HG03565 (cell line): ENCODE measurements around the gene SRGAP3.
A peak's percentile ranks its signal among the peaks of the same experiment; 100 is the strongest.

ENCODE experiments used
- ATAC-seq: cut with Tn5 transposase; IDR thresholded peaks from one replicate; pipeline ENCODE4 v1.9.1; 2021; ENCODE audit warnings: mild to moderate bottlenecking, moderate library complexity; ENCODE audit not compliant: unreplicated experiment

The SRGAP3 gene

GRCh38 chr3:9229325-9229724 lies 20.1 kb downstream of the SRGAP3 start:
- no peak for ATAC-seq

DNA sequence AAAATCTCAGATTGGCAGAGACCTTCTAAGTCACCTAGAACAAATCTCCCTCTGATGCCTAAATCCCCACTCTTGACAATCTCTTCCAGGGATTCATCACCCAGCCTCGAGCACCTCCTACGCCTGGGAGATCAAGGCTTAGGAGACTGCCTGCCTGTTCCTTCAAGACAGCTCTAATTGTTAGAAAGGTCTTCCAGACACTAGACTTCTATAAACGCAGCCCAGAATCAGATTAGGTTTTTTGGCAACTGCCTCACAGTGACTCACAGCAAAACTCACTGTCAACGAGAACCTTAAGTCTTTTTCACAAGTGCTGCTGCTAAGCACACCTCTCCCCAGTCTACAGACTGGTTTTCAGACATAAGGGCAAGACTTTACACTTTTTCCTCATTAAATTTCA lies 23.1 kb downstream of the SRGAP3 start:
- no peak for ATAC-seq

- no peak for ATAC-seq
Observed at GRCh38 chr3:9225268-9225667, 24.2 kb downstream of the SRGAP3 start.

GRCh38 chr3:9224490-9224889 lies 25.0 kb downstream of the SRGAP3 start:
- ATAC-seq = peak; percentile 91

GRCh38 chr3:9223672-9224071 lies 25.8 kb downstream of the SRGAP3 start:
- ATAC-seq = no peak

GRCh38 chr3:9222956-9223639 lies 26.3 kb downstream of the SRGAP3 start:
- ATAC-seq = no peak

GRCh38 chr3:9222049-9222448 lies 27.4 kb downstream of the SRGAP3 start:
- ATAC-seq = no peak

DNA sequence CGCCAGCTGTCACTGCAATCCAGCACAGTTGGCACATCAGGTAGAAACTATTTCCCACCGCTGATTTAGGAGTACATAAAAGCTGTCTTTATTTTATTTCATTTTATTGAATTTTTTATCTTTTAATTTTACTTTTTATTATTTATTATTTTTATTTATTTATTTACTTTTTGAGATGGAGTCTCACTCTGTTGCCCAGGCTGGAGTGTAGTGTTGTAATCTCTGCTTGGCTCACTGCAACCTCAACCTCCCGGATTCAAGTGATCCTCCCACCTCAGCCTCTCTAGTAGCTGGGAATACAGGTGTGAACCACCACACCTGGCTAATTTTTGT lies 31.0 kb downstream of the SRGAP3 start:
- ATAC-seq = no peak

GRCh38 chr3:9217784-9218513 lies 31.5 kb downstream of the SRGAP3 start:
- no peak for ATAC-seq

DNA sequence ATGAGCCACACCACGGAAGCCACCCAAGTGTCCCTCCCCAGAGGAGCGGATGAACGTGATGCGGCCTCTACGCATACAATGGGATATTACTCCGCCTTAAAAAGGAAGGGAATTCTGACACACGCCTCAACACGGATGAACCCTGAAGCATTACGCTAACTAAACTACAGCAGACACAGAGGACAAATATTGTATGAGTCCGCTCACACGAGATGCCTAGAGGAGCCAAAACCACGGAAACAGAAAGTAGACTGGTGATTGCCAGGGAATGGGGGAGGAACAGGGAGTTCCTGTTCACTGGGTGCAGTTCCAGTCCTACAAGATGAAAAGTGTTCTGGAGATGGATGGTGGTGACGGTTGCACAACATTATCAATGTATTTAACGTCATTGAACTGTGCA lies 32.7 kb downstream of the SRGAP3 start:
- ATAC-seq = no peak

GRCh38 chr3:9214599-9214998 lies 34.8 kb downstream of the SRGAP3 start:
- ATAC-seq = no peak

DNA sequence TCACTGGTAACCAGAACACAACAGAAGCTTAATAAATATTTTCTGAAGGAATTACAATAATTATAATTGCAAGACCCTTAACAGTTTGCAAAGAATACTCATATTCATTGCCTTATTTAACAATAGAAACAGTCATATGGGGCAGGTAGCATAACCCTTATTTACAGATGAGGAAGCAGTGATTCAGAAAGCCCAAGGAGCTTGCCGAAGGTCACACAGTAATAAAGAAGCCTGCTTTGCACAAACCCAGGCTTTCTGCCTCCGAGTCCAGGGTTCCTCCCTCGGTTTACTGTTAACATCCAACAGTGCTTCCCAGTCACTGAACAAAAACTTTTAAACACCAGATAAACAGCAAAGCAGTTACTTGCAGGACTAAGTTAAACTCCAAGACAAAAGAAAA lies 35.3 kb downstream of the SRGAP3 start:
- no peak for ATAC-seq

GRCh38 chr3:9213019-9213634 lies 36.3 kb downstream of the SRGAP3 start:
- no peak for ATAC-seq

DNA sequence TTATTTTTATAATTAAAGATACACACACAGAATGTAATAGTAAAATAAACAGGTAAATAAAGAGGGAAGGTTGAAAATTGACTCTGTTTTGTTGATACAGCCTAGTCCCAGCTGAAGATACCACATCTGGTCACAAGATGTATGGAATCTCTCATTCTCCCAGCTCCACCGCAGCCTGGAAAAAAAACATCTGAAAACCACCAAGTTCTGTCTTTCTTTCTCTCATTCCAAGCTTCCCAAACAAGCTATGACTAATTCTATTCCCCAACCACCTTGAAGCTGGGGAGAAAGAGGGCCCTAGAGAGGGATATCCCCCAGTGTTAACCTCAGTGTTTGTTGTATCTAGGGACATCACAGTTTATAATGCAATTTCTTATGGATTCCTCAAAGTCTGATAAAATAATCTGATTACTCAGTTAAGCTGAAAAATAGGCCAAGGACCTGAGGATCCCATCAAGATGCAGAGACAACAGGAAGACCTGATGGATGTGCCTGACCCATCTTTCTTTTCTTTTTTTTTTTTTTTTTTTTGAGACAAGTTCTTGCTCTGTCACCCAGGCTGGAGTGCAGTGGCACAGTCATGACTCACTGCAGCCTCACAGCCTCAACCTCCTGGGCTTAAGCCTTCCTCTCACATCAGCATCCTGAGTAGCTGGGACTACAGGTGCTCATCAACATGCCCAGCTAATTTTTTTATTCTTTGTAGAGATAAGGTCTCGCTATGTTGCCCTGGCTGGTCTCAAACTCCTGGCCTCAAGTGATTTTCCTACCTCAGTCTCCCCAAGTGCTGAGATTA lies 38.1 kb downstream of the SRGAP3 start:
- no peak for ATAC-seq

DNA sequence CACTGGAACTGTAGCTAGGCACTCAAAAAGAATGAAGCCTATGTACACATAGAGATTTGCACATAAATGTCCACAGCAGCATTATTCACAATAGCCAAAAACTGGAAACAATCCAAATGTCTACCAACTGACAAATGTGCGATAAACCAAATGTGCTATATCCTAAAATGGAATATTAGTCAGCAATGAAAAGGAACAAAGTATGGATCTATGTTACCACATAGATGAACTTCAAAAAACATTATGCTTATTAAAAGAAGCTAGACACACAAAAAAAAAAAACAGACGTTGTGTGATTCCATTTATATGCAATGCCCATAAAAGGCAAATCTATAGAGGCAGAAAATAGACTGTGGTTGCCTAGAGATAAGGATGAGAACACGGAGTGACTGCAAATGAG lies 39.7 kb downstream of the SRGAP3 start:
- ATAC-seq = no peak

- ATAC-seq = no peak
Observed at GRCh38 chr3:9208605-9209152, 40.8 kb downstream of the SRGAP3 start.

GRCh38 chr3:9207116-9207763 lies 42.2 kb downstream of the SRGAP3 start:
- ATAC-seq = no peak

DNA sequence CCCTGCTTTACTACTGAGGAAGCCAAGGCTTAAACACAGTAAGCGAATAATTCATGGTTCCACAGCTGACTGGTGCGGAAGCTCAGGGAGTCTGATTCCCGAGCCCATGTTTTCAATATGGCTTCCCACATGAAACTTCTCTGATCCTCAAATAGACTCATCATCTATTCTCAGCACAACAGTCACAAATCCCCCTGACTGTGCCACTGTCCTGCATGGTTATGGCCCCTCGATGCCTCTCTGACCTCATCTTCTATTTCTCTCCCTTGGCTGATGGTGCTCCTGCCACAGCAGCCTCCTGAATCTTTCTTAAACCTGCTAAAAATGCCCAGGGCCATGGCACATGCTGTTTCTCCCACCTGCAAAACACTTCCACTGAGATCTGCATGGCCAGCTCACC lies 43.2 kb downstream of the SRGAP3 start:
- ATAC-seq = no peak

DNA sequence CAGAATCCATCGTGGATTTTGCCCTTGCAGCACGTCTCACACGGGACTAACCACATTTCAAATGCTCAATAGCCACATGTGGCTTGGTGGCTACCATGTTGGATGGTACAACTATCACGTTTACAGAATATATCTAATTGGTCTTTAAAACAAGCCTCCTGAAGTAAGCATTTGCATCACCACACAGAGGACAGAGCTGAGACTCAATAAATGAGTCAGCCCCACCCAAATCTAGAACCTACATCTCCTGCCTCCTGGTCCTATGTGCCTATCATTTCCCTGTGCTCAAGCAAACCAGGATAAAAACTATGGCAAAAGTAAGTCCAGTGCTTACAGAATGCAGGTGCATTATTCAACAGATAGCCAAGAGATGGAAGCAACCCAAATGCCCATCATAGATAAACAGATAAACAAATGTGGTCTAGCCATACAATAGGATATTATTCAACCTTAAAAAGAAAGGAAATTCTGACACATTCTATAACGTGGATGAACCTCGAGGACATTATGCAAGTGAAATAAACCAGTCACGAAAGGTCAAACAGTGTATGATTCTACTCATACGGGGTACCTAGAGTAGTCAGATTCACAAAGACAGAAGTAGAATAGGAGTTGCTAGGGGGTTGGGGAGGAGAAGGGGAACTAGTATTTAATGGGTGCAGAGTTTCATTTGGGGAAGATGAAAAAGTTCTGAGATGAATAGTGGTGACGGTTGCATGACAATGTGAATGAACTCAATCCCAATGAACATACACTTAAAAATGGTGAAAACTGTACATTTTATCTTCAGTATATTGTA lies 43.9 kb downstream of the SRGAP3 start:
- no peak for ATAC-seq
